ENCODE measurements around the gene TARDBP. TPM values are rescaled to one million over a fixed set of nuclear protein-coding genes. Genes with fewer than 3 reads are reported as not detected.
"Not testable (repeated sequence)": the region's sequence is repeated elsewhere in the genome, so short reads cannot be mapped to it uniquely, and the experiment has no call there.

The TARDBP gene
- total and polyA plus RNA-seq, 4 donors = 88.7 to 205 (median 122) TPM

- TF ChIP-seq CTCF (IDR thresholded peaks at IDR 0.05; ENCODE audit: control extremely low read depth, extremely low read depth) = no peak
- H3K27me3 ChIP-seq (ENCODE audit: control insufficient read depth in 3 of 3, insufficient read depth in 3 of 3, low read length in 2 of 3) = no peaks in the 10 kb centered on the region
- H3K9ac ChIP-seq (ENCODE audit: insufficient read depth in 1 of 2, low read length in 2 of 2) = no peak overlapping the region
- H3K36me3 ChIP-seq (ENCODE audit: control insufficient read depth in 4 of 4, insufficient read depth in 4 of 4, low read length in 4 of 4) = peaks cover 13 to 36% (median 19%) of the 10 kb centered on the region in 4 donors
- DNase-seq = no peak
- no peak for ATAC-seq (ENCODE audit: insufficient read depth, low FRiP score)
- no peaks in the 10 kb centered on the region for H3K4me1 ChIP-seq (ENCODE audit: control insufficient read depth in 5 of 5, insufficient read depth in 5 of 5, low read length in 5 of 5)
- H3K4me3 ChIP-seq = no peak overlapping the region
- WGBS, 2 donors = 96% methylated on average over 3 of the region's 3 CpGs
- no peaks in the 10 kb centered on the region for H3K9me3 ChIP-seq (ENCODE audit: control insufficient read depth in 4 of 4, insufficient read depth in 3 of 4, low read length in 3 of 4)
- no peak overlapping the region for H3K27ac ChIP-seq (ENCODE audit: low read depth in 1 of 2, low read length in 1 of 2)
Measured at GRCh38 chr1:11028018-11028417, 15.6 kb downstream of the TARDBP start.

- Histone ChIP-seq H3K4me1 (ENCODE audit: control insufficient read depth in 5 of 5, insufficient read depth in 5 of 5, low read length in 5 of 5) (no peaks in the 10 kb centered on the region), H3K4me3 (no peak overlapping the region), H3K9ac (ENCODE audit: insufficient read depth in 1 of 2, low read length in 2 of 2) (no peak overlapping the region), H3K27ac (ENCODE audit: low read depth in 1 of 2, low read length in 1 of 2) (no peak overlapping the region), H3K9me3 (ENCODE audit: control insufficient read depth in 4 of 4, insufficient read depth in 3 of 4, low read length in 3 of 4) (no peaks in the 10 kb centered on the region), H3K27me3 (ENCODE audit: control insufficient read depth in 3 of 3, insufficient read depth in 3 of 3, low read length in 2 of 3) (no peaks in the 10 kb centered on the region), H3K36me3 (ENCODE audit: control insufficient read depth in 4 of 4, insufficient read depth in 4 of 4, low read length in 4 of 4) (peaks cover 9 to 15% (median 10%) of the 10 kb centered on the region in 4 donors)
- ATAC-seq (ENCODE audit: insufficient read depth, low FRiP score) (no peak), DNase-seq (no peak)
- 89 to 98% methylated on average over 9 of the region's 9 CpGs for WGBS, 2 donors
- TF ChIP-seq CTCF (IDR thresholded peaks at IDR 0.05; ENCODE audit: control extremely low read depth, extremely low read depth) = no peak
Measured at GRCh38 chr1:11030865-11031264, 18.4 kb downstream of the TARDBP start.

GRCh38 chr1:11031624-11032262, 19.3 kb downstream of the TARDBP start:
- H3K27me3 ChIP-seq (ENCODE audit: control insufficient read depth in 3 of 3, insufficient read depth in 3 of 3, low read length in 2 of 3) = no peaks in the 10 kb centered on the region
- peaks cover under 1 to 8% (median 7%) of the 10 kb centered on the region in 4 donors for H3K36me3 ChIP-seq (ENCODE audit: control insufficient read depth in 4 of 4, insufficient read depth in 4 of 4, low read length in 4 of 4)
- DNase-seq = no peak
- ATAC-seq (ENCODE audit: insufficient read depth, low FRiP score) = no peak
- no peak for TF ChIP-seq CTCF (IDR thresholded peaks at IDR 0.05; ENCODE audit: control extremely low read depth, extremely low read depth)
- WGBS, 2 donors = 92 to 93% methylated on average over 10 of the region's 10 CpGs
- no peaks in the 10 kb centered on the region for H3K4me1 ChIP-seq (ENCODE audit: control insufficient read depth in 5 of 5, insufficient read depth in 5 of 5, low read length in 5 of 5)
- H3K4me3 ChIP-seq = no peak overlapping the region
- H3K9me3 ChIP-seq (ENCODE audit: control insufficient read depth in 4 of 4, insufficient read depth in 3 of 4, low read length in 3 of 4) = no peaks in the 10 kb centered on the region
- no peak overlapping the region for H3K9ac ChIP-seq (ENCODE audit: insufficient read depth in 1 of 2, low read length in 2 of 2)
- H3K27ac ChIP-seq (ENCODE audit: low read depth in 1 of 2, low read length in 1 of 2) = no peak overlapping the region

GRCh38 chr1:11037019-11037739, 24.7 kb downstream of the TARDBP start:
- not testable (repeated sequence) for H3K9ac ChIP-seq (ENCODE audit: insufficient read depth in 1 of 2, low read length in 2 of 2); H3K27me3 ChIP-seq (ENCODE audit: control insufficient read depth in 3 of 3, insufficient read depth in 3 of 3, low read length in 2 of 3); DNase-seq; ATAC-seq (ENCODE audit: insufficient read depth, low FRiP score); H3K36me3 ChIP-seq (ENCODE audit: control insufficient read depth in 4 of 4, insufficient read depth in 4 of 4, low read length in 4 of 4); H3K4me3 ChIP-seq; H3K9me3 ChIP-seq (ENCODE audit: control insufficient read depth in 4 of 4, insufficient read depth in 3 of 4, low read length in 3 of 4); H3K4me1 ChIP-seq (ENCODE audit: control insufficient read depth in 5 of 5, insufficient read depth in 5 of 5, low read length in 5 of 5); H3K27ac ChIP-seq (ENCODE audit: low read depth in 1 of 2, low read length in 1 of 2)
- 58 to 59% methylated on average over 18 of the region's 18 CpGs for WGBS, 2 donors

Measured in lung (tissue), 12 donors.